Spleen (tissue), 7 donors: ENCODE results near the gene FAM240A.

Experiments
- CTCF ChIP-seq, 11 experiments: fragments of 200-600 bp in 7 of 11; fragments of 450-650 bp in 4 of 11; sonication (generic) in 4 of 11; IDR thresholded peaks in 8 of 11; conservative IDR thresholded peaks in 3 of 11; 1 replicate in 7 of 11; 2 replicates in 4 of 11; pipeline versions ENCODE4 v1.4.0 to v1.8.0; 2016 to 2021; ENCODE audit warnings: antibody characterized with exemption in 11 of 11, inconsistent platforms in 4 of 11, mild to moderate bottlenecking in 1 of 11
- POLR2A ChIP-seq, 3 donors: fragments of 450-650 bp; IDR thresholded peaks; one replicate each; pipeline ENCODE4 v1.5.1; 2017; ENCODE audit warnings: antibody characterized with exemption in 3 of 3, mild to moderate bottlenecking in 1 of 3
- donor health status: DM: no; HTN: no; CAD: no; lungs with moderate emphysema.
- donor health status: DM: no; HTN: no; CAD: no.
- donor health status: DM: no; HTN: no; CAD: no.

DNA sequence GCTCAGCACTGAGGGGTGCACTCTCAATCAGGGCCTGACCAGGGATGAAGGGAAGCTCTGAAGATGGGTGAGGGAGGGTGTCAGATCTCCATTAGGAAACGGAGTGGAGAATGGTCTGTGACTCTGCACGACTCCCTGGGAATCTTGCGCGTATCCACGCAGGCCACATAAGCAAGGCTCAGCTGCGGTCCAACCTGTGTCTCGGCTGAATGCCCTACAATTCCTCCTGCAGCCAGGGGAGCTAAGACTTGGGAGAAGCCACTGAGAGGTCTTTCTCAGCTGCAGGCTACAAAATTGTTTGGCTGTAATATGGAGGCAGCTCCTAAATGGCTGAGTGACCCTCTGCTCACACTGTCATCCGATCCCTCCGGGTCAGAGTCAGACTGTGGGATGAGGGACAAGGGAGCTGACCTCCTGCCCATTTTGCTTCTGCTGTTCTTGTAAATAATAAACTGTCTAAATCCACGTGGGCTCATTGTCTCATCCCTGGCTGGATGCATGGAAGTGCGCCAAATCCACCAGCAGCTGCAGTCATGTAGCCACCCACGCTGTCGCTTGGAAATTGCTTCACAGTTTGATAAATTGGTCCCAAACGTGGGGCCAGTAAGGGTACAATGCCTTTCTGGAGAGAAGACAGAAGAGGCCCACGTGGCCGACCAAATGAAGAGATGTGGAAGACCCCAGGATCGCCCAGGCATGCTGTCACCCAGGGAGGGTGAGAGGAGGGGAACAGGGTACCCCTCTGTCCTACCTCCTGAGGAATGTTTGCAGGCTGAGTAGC lies 50.6 kb downstream of the FAM240A start:
- TF ChIP-seq POLR2A (IDR thresholded peaks at IDR 0.05) (no peak), CTCF (IDR thresholded peaks at IDR 0.05 in 8 of 11, conservative IDR thresholded peaks at IDR 0.05 in 3 of 11) (peak in 1 of 11 experiments; percentile 0)
